ENCODE measurements around the gene GYG1. TPM values are rescaled to one million over a fixed set of nuclear protein-coding genes. Genes with fewer than 3 reads are reported as not detected.
A peak's percentile ranks its signal among the peaks of the same experiment; 100 is the strongest.

GYG1 gene
- total and polyA plus RNA-seq, 2 of the 8 experiments (the other 6 are each of a cell fraction or from before 2014, with no cell fraction given), result 19.4 to 34.2 TPM

DNA sequence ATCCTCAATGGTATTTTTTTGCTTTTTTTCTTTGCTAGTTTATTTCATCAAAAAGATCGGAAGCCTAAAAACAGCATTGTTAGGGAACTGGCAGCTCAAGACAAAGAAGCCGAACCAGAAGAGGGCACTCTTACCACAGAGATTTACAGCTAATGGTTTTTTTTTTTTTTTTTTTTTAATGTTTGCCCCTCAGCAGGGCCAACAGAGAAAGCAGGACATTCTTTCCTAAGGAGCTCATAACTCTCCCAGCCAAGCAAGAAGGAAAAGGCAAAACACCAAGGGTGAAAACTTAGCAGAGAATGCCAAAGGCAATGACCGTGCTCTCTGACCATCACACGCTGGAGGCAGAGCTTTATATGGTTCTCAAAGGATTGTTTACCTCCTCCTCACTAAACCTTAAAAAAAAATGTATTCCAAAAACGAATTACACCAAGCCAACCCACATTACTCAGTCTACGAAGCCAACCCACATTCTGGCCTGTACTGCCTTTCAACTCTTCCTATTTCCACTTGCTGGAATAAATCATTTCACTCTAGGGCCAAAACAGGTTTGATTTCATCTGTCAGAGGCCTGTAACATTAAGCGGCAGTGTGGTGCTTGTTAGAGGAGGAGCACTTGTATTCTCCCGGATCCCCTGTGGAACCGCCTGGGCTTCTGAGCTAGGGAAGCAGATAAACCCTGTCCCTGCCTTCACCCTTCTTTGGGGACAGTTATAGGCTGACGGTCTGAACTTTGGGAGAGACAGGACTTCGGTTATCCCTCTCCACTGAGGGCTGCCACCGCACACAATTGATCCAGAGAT, 35.6 kb upstream of the GYG1 start:
- Histone ChIP-seq H2AK5ac (ENCODE audit: low read depth, low read length) (no peak overlapping the region), H3K4me3 (ENCODE audit: extremely low read depth in 1 of 4, insufficient read depth in 2 of 4, low read depth in 3 of 4, low read length in 4 of 4) (no peak overlapping the region)

More for the DNA sequence above, 35.6 kb upstream of the GYG1 start:
- H3K4me1 ChIP-seq (replicated peaks in 1 of 4; ENCODE audit: control insufficient read depth in 3 of 4, insufficient read depth in 4 of 4, low read length in 3 of 4), result peaks cover 0 to 7% (median 4%) of the 10 kb centered on the region in 4 experiments; a peak in 4 of 7 replicates
- H3K14ac ChIP-seq (ENCODE audit: insufficient read length), result no peak overlapping the region
- H2BK5ac ChIP-seq (ENCODE audit: low read depth, low read length), result 0 out of 2 replicates have a peak overlapping the region, but pooled peaks have one; percentile 3
- no peak overlapping the region; a peak in 2 of 4 replicates for H3K4me2 ChIP-seq (ENCODE audit: insufficient read depth in 1 of 2, low read depth in 2 of 2, low read length in 2 of 2)
- H4K5ac ChIP-seq (ENCODE audit: insufficient read length, low read depth, low read length), result no peak overlapping the region
- H3K9me3 ChIP-seq (ENCODE audit: insufficient read depth in 2 of 2, low read depth in 1 of 2, low read length in 1 of 2), result no peaks in the 10 kb centered on the region
- TF ChIP-seq BCL11A (IDR thresholded peaks at IDR 0.05; ENCODE audit: low read depth in 2 of 2, low read length in 2 of 2) (no peak), GTF2F1 (IDR thresholded peaks at IDR 0.05; ENCODE audit: borderline replicate concordance, low read depth, low read length) (no peak), EP300 (IDR thresholded peaks at IDR 0.05; ENCODE audit: borderline replicate concordance in 1 of 2, low read depth in 2 of 2, low read length in 2 of 2) (no peak), CHD2 (IDR thresholded peaks at IDR 0.05; ENCODE audit: low read length) (no peak), RAD21 (IDR thresholded peaks at IDR 0.05 in 1 of 2, conservative IDR thresholded peaks at IDR 0.05 in 1 of 2; ENCODE audit: low read depth in 2 of 2, low read length in 2 of 2) (peak; percentile 78 to 83)
- TF ChIP-seq, protein P1, sequence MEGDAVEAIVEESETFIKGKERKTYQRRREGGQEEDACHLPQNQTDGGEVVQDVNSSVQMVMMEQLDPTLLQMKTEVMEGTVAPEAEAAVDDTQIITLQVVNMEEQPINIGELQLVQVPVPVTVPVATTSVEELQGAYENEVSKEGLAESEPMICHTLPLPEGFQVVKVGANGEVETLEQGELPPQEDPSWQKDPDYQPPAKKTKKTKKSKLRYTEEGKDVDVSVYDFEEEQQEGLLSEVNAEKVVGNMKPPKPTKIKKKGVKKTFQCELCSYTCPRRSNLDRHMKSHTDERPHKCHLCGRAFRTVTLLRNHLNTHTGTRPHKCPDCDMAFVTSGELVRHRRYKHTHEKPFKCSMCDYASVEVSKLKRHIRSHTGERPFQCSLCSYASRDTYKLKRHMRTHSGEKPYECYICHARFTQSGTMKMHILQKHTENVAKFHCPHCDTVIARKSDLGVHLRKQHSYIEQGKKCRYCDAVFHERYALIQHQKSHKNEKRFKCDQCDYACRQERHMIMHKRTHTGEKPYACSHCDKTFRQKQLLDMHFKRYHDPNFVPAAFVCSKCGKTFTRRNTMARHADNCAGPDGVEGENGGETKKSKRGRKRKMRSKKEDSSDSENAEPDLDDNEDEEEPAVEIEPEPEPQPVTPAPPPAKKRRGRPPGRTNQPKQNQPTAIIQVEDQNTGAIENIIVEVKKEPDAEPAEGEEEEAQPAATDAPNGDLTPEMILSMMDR (IDR thresholded peaks at IDR 0.05; ENCODE audit: control extremely low read depth in 1 of 3, insufficient read depth in 1 of 3, low read depth in 1 of 3, low read length in 3 of 3), result peak in 2 of 3 experiments; percentile 50 to 63; a peak in 2 of 4 replicates
- H3K23ac ChIP-seq (ENCODE audit: insufficient read length), result no peak overlapping the region
- peak overlapping the region; percentile 89 for H2AFZ ChIP-seq (ENCODE audit: low read length)
- 58% methylated on average over 12 of the region's 12 CpGs; no CpG with 5 or more reads in 1 of the 2 experiments for WGBS, 2 experiments (ENCODE audit: extremely low coverage in 1 of 2, insufficient coverage in 1 of 2, insufficient read length in 1 of 2, insufficient replicate concordance in 2 of 2, low coverage in 1 of 2, low lambda C conversion rate in 2 of 2, missing lambda C conversion rate in 1 of 2)
- H2BK20ac ChIP-seq (ENCODE audit: low read length), result peak overlapping the region; percentile 43; the same call in 1 of the 2 replicates
- H2BK15ac ChIP-seq (ENCODE audit: low read length), result no peak overlapping the region
- POLR2A ChIA-PET (ENCODE audit: partially characterized antibody), result interaction anchor here (0.8 to 2.0 kb wide), 2 partner anchors 35 to 73 kb away, joined by 5 read pairs; partner anchors contain the start of gene GYG1
- no peaks in the 10 kb centered on the region for H4K20me1 ChIP-seq (replicated peaks in 1 of 2; ENCODE audit: control insufficient read depth in 1 of 2, insufficient read depth in 2 of 2, low read length in 2 of 2)
- no peaks in the 10 kb centered on the region for H3K27me3 ChIP-seq (replicated peaks in 1 of 4; ENCODE audit: control insufficient read depth in 3 of 4, extremely low read depth in 1 of 4, insufficient read depth in 3 of 4, low read length in 3 of 4)
- H3K56ac ChIP-seq (replicated peaks; ENCODE audit: insufficient read length, low read depth, low read length), result no peak overlapping the region
- no peak overlapping the region for H3K4ac ChIP-seq (replicated peaks; ENCODE audit: insufficient read length, low read depth, low read length)
- H3K36me3 ChIP-seq (ENCODE audit: control insufficient read depth in 2 of 4, insufficient read depth in 4 of 4, low read length in 3 of 4), result no peaks in the 10 kb centered on the region
- peak overlapping the region; percentile 18 for H4K91ac ChIP-seq (replicated peaks; ENCODE audit: insufficient read length, low read length)
- H3K23me2 ChIP-seq (ENCODE audit: low read depth, low read length), result no peaks in the 10 kb centered on the region
- no peaks in the 10 kb centered on the region for H3K79me2 ChIP-seq (ENCODE audit: control insufficient read depth in 1 of 2, insufficient read depth in 2 of 2, low read length in 2 of 2)
- H3K9ac ChIP-seq (replicated peaks in 1 of 4; ENCODE audit: extremely low read depth in 1 of 4, low read depth in 3 of 4, low read length in 3 of 4), result no peak overlapping the region
- FAIRE-seq, result peak; percentile 73
- peak overlapping the region; percentile 76 for H2BK120ac ChIP-seq (replicated peaks; ENCODE audit: low read depth, low read length)
- CTCF ChIA-PET (ENCODE audit: partially characterized antibody), result interaction anchor here (0.6 to 6.1 kb wide), 56 partner anchors 9 to 761 kb away, joined by 3 to 95 read pairs (median 4); partner anchors contain the start of genes GYG1 and TM4SF18
- no peak overlapping the region for H4K8ac ChIP-seq (ENCODE audit: extremely low read depth, insufficient read depth, low read length)
- H3K18ac ChIP-seq (ENCODE audit: extremely low read depth, low read length), result no peak overlapping the region
- peak overlapping the region; percentile 88; the same call in 1 of the 2 replicates for H2BK12ac ChIP-seq (ENCODE audit: low read depth, low read length)
- no peak overlapping the region for H3K27ac ChIP-seq (ENCODE audit: low read depth, low read length)
- DNase-seq (ENCODE audit: low read depth in 1 of 2, low spot score in 2 of 2), result peak in 1 of 2 experiments; percentile 53
- H3K79me1 ChIP-seq (ENCODE audit: low read depth, low read length), result no peaks in the 10 kb centered on the region
